Prostate gland (tissue), 2 donors: ENCODE measurements around the gene KCND2.

ENCODE experiments used
- CTCF ChIP-seq, 4 experiments: fragments of 200-600 bp in 2 of 4; fragments of 450-650 bp in 2 of 4; sonication (generic) in 2 of 4; IDR thresholded peaks; 1 replicate in 3 of 4; 2 replicates in 1 of 4; pipeline ENCODE4 v1.5.1; 2016 to 2019; ENCODE audit warnings: antibody characterized with exemption in 4 of 4, mild to moderate bottlenecking in 2 of 4, moderate library complexity in 2 of 4
- POLR2A ChIP-seq: fragments of 450-650 bp; IDR thresholded peaks from one replicate; pipeline ENCODE4 v1.6.1; 2016; ENCODE audit warnings: antibody characterized with exemption, mild to moderate bottlenecking

- TF ChIP-seq CTCF (IDR thresholded peaks at IDR 0.05): no peak
- TF ChIP-seq POLR2A: no peak
Observed at GRCh38 chr7:120521761-120522737, 249.1 kb downstream of the KCND2 start.
